ENCODE data around the gene PCED1B.

PCED1B gene

GRCh38 chr12:47223848-47224213 lies 144.4 kb downstream of the PCED1B start:
- in situ Hi-C loops (cut with HindIII; ENCODE audit: low sequenced_read_pairs) = loop anchor here (25.0 kb wide), 1 partner anchor 112 kb away; no protein-coding TSS in a partner anchor

DNA sequence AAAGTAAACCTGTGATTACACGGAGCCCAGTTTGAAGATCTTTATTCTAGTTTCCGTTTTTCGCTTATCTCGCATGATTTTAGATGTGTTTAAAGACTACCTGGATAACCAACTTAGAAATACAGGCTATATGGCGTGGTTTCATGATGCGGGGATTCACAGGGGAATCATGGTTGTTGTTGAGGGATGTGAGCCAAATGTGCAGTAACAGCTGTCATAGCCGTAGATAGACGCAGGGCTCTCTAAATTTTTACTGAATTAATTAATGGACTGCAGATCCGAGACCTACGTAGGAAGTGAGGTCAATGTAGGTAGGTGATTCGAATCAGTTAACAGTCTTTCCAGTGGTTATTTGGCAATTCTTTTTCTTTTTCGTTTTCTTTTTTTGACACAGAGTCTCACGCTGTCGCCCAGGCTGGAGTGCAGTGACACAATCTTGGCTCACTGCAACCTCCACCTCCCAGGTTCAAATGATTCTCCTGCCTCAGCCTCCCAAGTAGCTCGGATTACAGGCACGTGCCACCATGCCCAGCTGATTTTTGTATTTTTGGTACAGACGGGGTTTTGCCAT lies 145.2 kb downstream of the PCED1B start:
- in situ Hi-C loops (cut with HindIII; ENCODE audit: low sequenced_read_pairs) = loop anchor here (25.0 kb wide), 1 partner anchor 112 kb away; no protein-coding TSS in a partner anchor

DNA sequence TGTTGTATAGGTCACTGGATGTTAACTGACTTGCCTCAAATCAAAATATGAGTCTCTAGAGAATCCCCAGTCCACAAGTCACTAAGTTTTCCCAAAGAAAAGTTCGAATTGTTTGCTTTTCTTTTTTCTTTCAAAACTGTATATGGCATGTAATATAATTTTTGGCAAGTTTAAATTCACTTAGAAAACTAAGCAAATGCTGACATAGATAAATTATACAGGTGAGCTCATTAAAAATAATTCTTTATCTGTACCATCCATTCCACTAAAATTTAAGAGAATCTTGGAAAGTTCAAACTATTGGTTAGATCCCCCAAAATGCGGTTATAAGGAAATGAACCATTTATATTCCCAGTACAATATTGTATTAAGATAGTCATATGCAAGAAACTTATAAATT lies 145.9 kb downstream of the PCED1B start:
- in situ Hi-C loops (cut with HindIII; ENCODE audit: low sequenced_read_pairs) = no loop called here

GRCh38 chr12:47226199-47226598 lies 146.8 kb downstream of the PCED1B start:
- in situ Hi-C loops (cut with HindIII; ENCODE audit: low sequenced_read_pairs) = no loop called here

GRCh38 chr12:47228802-47229201 lies 149.4 kb downstream of the PCED1B start:
- in situ Hi-C loops (cut with HindIII; ENCODE audit: low sequenced_read_pairs) = no loop called here

DNA sequence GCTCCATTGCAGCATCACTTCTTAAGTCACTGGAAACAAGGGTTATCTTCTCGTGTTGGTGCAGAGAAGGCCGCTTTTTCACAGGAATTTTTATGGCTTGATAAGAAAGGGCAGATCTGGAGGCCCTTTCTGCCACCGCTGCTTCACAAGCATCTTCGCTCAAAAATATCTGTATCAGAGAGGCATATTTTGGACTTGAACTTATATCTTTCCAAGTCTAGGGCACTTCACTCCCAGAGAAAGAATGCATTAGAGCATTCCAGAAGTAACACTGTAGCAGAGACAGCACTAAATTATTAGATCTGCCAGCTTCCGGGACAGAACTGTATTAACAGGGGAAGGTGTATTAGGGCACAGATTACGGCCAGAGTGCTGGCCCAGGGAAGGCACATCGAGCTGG lies 152.0 kb downstream of the PCED1B start:
- in situ Hi-C loops (cut with HindIII; ENCODE audit: low sequenced_read_pairs) = no loop called here

- in situ Hi-C loops (cut with HindIII; ENCODE audit: low sequenced_read_pairs) = no loop called here
Measured at GRCh38 chr12:47234576-47235141, 155.2 kb downstream of the PCED1B start.

GRCh38 chr12:47235258-47236040 lies 156.0 kb downstream of the PCED1B start:
- in situ Hi-C loops (cut with HindIII; ENCODE audit: low sequenced_read_pairs) = no loop called here

- in situ Hi-C loops (cut with HindIII; ENCODE audit: low sequenced_read_pairs) = no loop called here
Measured at GRCh38 chr12:47236109-47236714, 156.8 kb downstream of the PCED1B start.

GRCh38 chr12:47237751-47238211 lies 158.4 kb downstream of the PCED1B start:
- in situ Hi-C loops (cut with HindIII; ENCODE audit: low sequenced_read_pairs) = no loop called here

DNA sequence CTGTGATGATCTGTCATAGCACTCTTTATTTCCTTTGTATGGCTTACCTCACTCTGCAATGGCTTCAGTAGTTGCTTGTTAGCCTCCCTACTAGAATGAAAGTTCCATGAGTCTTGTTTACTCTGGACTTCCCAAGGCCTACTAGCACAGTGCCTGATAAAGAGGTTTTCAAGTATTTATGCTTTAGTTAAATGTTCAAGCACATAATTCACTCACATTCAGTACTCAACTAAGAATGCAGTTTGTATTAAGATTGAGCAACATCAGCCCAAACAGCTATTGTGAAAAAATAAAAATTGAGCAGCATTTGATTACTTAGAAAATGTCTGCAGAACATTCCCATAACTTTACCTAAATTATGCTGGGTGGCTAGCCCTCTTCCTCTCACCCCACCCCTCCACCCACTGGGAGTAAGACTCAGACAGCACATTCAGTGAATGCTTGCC lies 159.3 kb downstream of the PCED1B start:
- in situ Hi-C loops (cut with HindIII; ENCODE audit: low sequenced_read_pairs) = no loop called here

DNA sequence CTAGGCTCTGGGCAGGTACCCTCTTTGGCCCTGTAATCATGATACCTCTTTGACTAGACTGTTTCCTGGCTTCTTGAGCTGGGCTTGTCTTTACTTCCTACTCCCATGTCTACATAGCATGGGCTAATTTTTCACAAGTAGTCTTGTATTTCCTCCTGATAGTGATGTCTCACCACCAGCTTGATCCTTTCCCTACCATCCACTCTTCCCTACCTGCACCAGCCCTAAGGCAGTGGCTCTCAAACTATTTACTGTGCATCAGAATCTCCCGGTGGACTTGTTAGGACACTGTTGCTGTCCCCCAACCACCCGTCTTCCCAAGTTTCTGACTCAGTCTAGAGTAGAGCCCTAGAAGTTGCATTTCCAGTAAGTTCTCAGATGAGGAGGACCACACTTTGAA lies 163.0 kb downstream of the PCED1B start:
- in situ Hi-C loops (cut with HindIII; ENCODE audit: low sequenced_read_pairs) = no loop called here

DNA sequence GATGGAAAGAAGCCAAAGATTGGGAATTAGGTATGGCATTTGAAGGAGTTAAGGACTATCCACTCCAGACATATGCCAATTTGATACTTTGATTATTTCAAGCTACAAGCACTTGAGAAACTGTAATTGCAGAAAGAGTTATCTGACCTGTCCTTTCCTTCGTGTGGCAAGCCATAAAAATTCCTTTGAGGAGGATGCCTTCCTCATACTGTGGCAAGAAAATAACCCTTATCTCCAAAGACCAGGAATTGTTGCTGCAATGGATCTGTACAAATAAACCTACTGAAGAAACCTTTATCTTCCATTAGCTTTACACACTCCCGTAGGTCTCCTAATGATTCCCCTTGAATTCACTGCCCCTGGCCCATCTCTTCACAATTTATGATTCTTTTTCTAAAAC lies 165.4 kb downstream of the PCED1B start:
- in situ Hi-C loops (cut with HindIII; ENCODE audit: low sequenced_read_pairs) = no loop called here

DNA sequence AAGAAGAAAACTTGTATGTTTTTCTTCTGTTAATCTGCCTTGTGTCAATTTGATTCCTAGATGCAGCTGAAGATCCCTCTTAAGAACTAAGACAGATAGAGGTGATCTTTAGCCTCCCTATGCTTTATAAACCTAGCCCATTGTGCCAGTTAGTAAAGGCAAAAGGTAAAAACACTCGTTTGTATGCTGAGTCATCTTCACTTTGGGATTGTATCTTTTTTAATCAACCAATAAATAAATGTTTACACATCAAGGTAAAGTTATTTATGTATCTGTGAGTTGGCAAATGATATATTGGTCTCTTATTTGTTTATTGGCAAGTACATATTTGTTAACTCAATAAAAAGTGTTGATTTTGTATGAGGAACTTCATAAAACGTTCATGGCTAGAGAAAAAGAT lies 166.2 kb downstream of the PCED1B start:
- in situ Hi-C loops (cut with HindIII; ENCODE audit: low sequenced_read_pairs) = no loop called here

GRCh38 chr12:47247418-47247817 lies 168.0 kb downstream of the PCED1B start:
- in situ Hi-C loops (cut with HindIII; ENCODE audit: low sequenced_read_pairs) = no loop called here

DNA sequence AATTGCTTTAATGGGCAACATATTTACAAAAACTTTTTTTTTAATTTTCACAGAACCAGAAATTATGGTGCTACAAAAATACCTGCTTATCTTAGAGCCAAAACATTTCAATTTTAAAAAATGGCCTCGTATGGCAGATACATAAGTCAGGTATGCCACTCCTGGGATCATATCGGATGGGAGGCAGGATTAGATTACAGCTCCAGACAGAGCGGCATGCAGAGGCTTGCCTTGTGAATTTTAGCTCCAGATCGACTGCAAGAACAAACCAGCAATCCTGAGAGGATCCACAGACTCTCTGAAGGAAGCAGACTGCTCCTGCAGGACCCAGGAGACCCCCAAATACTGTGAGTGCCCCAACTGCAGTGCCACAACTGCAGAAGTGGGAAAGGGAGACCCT lies 169.7 kb downstream of the PCED1B start:
- in situ Hi-C loops (cut with HindIII; ENCODE audit: low sequenced_read_pairs) = no loop called here

DNA sequence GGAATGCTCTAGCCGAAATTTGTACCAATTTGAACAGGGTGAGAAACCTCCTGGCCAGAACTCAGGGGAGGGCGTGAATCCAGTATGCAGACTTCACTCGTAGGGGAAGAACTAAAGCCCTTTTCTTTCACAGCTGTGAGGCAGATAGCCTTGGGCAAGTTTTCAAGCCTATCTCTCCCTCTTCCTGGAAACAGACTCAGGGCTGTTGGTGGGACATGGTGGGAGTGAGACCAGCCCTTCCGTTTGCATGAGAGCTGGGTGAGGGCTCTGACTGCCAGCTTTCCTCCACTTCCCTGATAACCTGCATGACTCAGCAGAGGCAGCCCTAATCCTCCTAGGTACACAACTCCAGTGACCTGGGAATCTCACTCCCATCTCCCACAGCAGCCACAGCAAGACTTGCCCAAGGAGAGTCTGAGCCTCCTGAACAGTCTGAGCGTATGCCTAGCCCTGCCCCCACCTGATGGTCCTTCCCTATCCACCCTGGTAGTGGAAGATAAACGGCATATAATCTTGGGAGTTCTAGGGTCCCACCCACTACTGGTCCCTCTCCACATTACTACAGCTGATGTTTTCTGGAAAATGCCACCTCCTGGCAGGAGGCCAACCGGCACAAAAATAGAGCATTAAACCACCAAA lies 170.4 kb downstream of the PCED1B start:
- in situ Hi-C loops (cut with HindIII; ENCODE audit: low sequenced_read_pairs) = no loop called here

- in situ Hi-C loops (cut with HindIII; ENCODE audit: low sequenced_read_pairs) = no loop called here
Measured at GRCh38 chr12:47251919-47252318, 172.5 kb downstream of the PCED1B start.

DNA sequence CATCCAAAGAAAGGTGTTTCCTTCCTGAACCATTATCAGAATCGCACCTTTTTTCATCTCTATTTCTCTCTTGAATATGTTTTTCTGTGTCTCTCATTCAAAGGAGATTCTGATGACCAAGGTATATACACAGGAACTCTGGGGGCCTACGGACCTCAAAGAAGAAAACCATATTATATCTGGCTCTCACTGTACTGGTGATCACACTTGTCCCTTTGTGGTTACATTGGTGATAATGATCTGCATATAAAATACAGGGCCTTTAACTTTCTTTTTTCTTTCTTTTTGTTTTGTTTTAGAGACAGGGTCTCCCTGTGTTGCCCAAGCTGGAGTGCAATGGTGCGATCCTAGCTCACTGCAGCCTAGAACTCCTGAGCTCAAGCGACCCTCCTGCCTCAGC lies 185.5 kb downstream of the PCED1B start:
- in situ Hi-C loops (cut with HindIII; ENCODE audit: low sequenced_read_pairs) = no loop called here

- in situ Hi-C loops (cut with HindIII; ENCODE audit: low sequenced_read_pairs) = no loop called here
Measured at GRCh38 chr12:47265391-47265790, 186.0 kb downstream of the PCED1B start.

DNA sequence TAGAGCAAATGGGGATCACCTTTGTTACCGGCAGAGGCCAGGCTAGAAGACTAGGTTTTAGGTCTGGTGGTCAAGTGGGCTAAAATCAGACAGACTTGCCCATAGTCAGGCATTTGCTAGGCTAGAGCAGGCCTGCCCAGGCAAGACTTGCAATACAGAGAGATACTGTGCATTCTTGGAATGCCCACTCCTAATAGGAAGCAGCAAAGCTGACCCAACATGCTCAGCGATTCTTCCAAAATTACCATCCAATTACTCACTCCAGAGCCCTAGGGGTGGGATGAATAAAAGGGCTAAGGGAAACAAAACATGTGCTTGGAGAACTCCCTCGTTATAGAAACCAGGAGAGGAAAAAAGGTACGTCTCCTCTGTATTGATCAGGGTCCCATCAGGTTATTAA lies 188.2 kb downstream of the PCED1B start:
- in situ Hi-C loops (cut with HindIII; ENCODE audit: low sequenced_read_pairs) = no loop called here
